SK-N-SH treated with all-trans-retinoic acid at 6 μM for 48 hours (cell line): ENCODE results near the gene CTXND2.
"Not testable (repeated sequence)": the region's sequence is repeated elsewhere in the genome, so short reads cannot be mapped to it uniquely, and the experiment has no call there.

ENCODE experiments used
- ATAC-seq: fragments of 200-7000 bp; cut with Tn5 transposase; 3 replicates; pipeline ENCODE4 v1.9.1; 2020; ENCODE audit warnings: mild to moderate bottlenecking, moderate library complexity
- ARNTL ChIP-seq: fragments of 450-650 bp; formaldehyde crosslinking; IDR thresholded peaks from 2 replicates; pipeline ENCODE4 v1.5.0; 2020; ENCODE audit warnings: low read depth, mild to moderate bottlenecking, moderate library complexity, borderline replicate concordance
- BACH2 ChIP-seq: fragments of 250-450 bp; sonication (Bioruptor Pico); IDR thresholded peaks from 2 replicates; pipeline ENCODE4 v1.9.0; 2021; ENCODE audit warnings: mild to moderate bottlenecking, borderline replicate concordance
- CSDC2 ChIP-seq: fragments of 250-450 bp; sonication (Bioruptor Pico); IDR thresholded peaks from 2 replicates; pipeline ENCODE4 v1.5.0; 2020; ENCODE audit warnings: mild to moderate bottlenecking, moderate library complexity
- CSRNP3 ChIP-seq: fragments of 250-450 bp; sonication (Bioruptor Pico); IDR thresholded peaks from 2 replicates; pipeline ENCODE4 v1.5.1; 2021; ENCODE audit warnings: mild to moderate bottlenecking, moderate library complexity
- ESRRG ChIP-seq: fragments of 250-450 bp; sonication (Bioruptor Pico); IDR thresholded peaks from 2 replicates; pipeline ENCODE4 v1.6.1; 2021; ENCODE audit warnings: mild to moderate bottlenecking
- GLIS3 ChIP-seq: fragments of 250-450 bp; sonication (Bioruptor Pico); IDR thresholded peaks from 2 replicates; pipeline ENCODE4 v1.5.0; 2020; ENCODE audit warnings: mild to moderate bottlenecking, moderate library complexity
- ISL1 ChIP-seq: fragments of 250-450 bp; sonication (Bioruptor Pico); IDR thresholded peaks from 2 replicates; pipeline ENCODE4 v2.1.2; 2022; ENCODE audit warnings: mild to moderate bottlenecking, moderate library complexity
- OSR1 ChIP-seq: fragments of 250-450 bp; sonication (Bioruptor Pico); IDR thresholded peaks from 2 replicates; pipeline ENCODE4 v1.8.0; 2022; ENCODE audit warnings: moderate library complexity, mild to moderate bottlenecking, inconsistent platforms
- POU6F1 ChIP-seq: fragments of 250-450 bp; sonication (Bioruptor Pico); IDR thresholded peaks from 2 replicates; pipeline ENCODE4 v1.8.0; 2021; ENCODE audit warnings: low read depth, mild to moderate bottlenecking, moderate library complexity, borderline replicate concordance
- PPARA ChIP-seq: fragments of 250-450 bp; sonication (Bioruptor Pico); IDR thresholded peaks from 2 replicates; pipeline ENCODE4 v1.5.0; 2020; ENCODE audit warnings: mild to moderate bottlenecking, borderline replicate concordance
- RARB ChIP-seq: fragments of 250-450 bp; sonication (Bioruptor Pico); IDR thresholded peaks from 2 replicates; pipeline ENCODE4 v1.8.0; 2021; ENCODE audit warnings: mild to moderate bottlenecking, moderate library complexity
- SNAI2 ChIP-seq: fragments of 250-450 bp; sonication (Bioruptor Pico); IDR thresholded peaks from 2 replicates; pipeline ENCODE4 v1.5.0; 2020; ENCODE audit warnings: mild to moderate bottlenecking, moderate library complexity
- TCF4 ChIP-seq: fragments of 250-450 bp; sonication (Bioruptor Pico); IDR thresholded peaks from 2 replicates; pipeline ENCODE4 v1.8.0; 2021; ENCODE audit warnings: mild to moderate bottlenecking, moderate library complexity, borderline replicate concordance
- TOX ChIP-seq: fragments of 250-450 bp; sonication (Bioruptor Pico); IDR thresholded peaks from 2 replicates; pipeline ENCODE4 v1.8.0; 2021; ENCODE audit warnings: mild to moderate bottlenecking, moderate library complexity, borderline replicate concordance
- ZC3H10 ChIP-seq: fragments of 250-450 bp; sonication (Bioruptor Pico); IDR thresholded peaks from 2 replicates; pipeline ENCODE4 v1.5.1; 2021; ENCODE audit warnings: mild to moderate bottlenecking, moderate library complexity
- ZFP3 ChIP-seq: fragments of 250-450 bp; sonication (Bioruptor Pico); IDR thresholded peaks from 2 replicates; pipeline ENCODE4 v1.5.0; 2020; ENCODE audit warnings: mild to moderate bottlenecking, moderate library complexity
- ZFP30 ChIP-seq: fragments of 450-650 bp; formaldehyde crosslinking; IDR thresholded peaks from 2 replicates; pipeline ENCODE4 v1.5.0; 2022; ENCODE audit warnings: mild to moderate bottlenecking, moderate library complexity
- ZNF565 ChIP-seq: fragments of 450-650 bp; formaldehyde crosslinking; conservative IDR thresholded peaks from 2 replicates; pipeline ENCODE4 v1.5.0; 2020; ENCODE audit warnings: low read depth, mild to moderate bottlenecking, moderate library complexity
- ZNF70 ChIP-seq: fragments of 450-650 bp; formaldehyde crosslinking; IDR thresholded peaks from 2 replicates; pipeline ENCODE4 v1.5.0; 2020; ENCODE audit warnings: mild to moderate bottlenecking, moderate library complexity
- ZNF8 ChIP-seq: fragments of 450-650 bp; formaldehyde crosslinking; IDR thresholded peaks from 2 replicates; pipeline ENCODE4 v1.5.0; 2020; ENCODE audit warnings: mild to moderate bottlenecking, moderate library complexity
- TF ChIP-seq, protein P1 (sequence below): fragments of 250-450 bp; sonication (Bioruptor Pico); IDR thresholded peaks from 2 replicates; pipeline ENCODE4 v1.8.0; 2020; ENCODE audit warnings: mild to moderate bottlenecking, moderate library complexity, borderline replicate concordance
- TF ChIP-seq, protein P2 (sequence below): fragments of 250-450 bp; sonication (Bioruptor Pico); IDR thresholded peaks from 2 replicates; pipeline ENCODE4 v1.5.1; 2020; ENCODE audit warnings: low read depth, mild to moderate bottlenecking, moderate library complexity

Gene CTXND2

DNA sequence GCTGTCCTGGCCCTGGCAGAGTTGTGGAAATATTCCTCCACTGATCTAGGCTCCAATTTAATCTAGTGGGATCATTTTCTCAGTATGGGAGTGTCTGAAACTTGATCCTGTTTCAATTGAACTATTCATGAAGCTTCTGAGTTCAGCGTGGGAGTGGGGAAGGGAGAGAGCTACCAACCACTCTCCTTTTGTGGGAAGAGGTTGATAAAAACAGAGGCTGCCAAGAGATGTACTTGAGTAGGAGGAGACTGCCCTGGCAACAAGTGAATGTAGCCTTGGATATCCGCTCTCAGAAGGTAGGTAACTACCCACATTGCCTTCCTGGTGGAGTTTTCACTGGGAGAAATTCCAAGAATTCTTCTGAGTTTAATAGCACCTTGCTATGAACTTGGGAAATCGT, at the start of gene CTXND2:
Gene CTXND2, plus strand, starts transcription at position 119 of the 400 bp plus-strand sequence. CDS start 25,179 bp downstream, outside the sequence.
- TF ChIP-seq ESRRG (no peak), TOX (no peak), SNAI2 (CRISPR knock-in tag) (no peak), TCF4 (no peak), ZNF8 (no peak), PPARA (CRISPR knock-in tag) (no peak), CSRNP3 (CRISPR knock-in tag) (no peak), ARNTL (no peak), CSDC2 (CRISPR knock-in tag) (no peak), OSR1 (CRISPR knock-in tag) (no peak), ZNF565 (CRISPR knock-in tag) (no peak), GLIS3 (no peak), ZFP3 (CRISPR knock-in tag) (no peak), BACH2 (CRISPR knock-in tag) (no peak), ZC3H10 (CRISPR knock-in tag) (no peak)
- TF ChIP-seq, protein P1, sequence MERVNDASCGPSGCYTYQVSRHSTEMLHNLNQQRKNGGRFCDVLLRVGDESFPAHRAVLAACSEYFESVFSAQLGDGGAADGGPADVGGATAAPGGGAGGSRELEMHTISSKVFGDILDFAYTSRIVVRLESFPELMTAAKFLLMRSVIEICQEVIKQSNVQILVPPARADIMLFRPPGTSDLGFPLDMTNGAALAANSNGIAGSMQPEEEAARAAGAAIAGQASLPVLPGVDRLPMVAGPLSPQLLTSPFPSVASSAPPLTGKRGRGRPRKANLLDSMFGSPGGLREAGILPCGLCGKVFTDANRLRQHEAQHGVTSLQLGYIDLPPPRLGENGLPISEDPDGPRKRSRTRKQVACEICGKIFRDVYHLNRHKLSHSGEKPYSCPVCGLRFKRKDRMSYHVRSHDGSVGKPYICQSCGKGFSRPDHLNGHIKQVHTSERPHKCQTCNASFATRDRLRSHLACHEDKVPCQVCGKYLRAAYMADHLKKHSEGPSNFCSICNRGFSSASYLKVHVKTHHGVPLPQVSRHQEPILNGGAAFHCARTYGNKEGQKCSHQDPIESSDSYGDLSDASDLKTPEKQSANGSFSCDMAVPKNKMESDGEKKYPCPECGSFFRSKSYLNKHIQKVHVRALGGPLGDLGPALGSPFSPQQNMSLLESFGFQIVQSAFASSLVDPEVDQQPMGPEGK (CRISPR knock-in tag), result no peak
- TF ChIP-seq, protein P2, sequence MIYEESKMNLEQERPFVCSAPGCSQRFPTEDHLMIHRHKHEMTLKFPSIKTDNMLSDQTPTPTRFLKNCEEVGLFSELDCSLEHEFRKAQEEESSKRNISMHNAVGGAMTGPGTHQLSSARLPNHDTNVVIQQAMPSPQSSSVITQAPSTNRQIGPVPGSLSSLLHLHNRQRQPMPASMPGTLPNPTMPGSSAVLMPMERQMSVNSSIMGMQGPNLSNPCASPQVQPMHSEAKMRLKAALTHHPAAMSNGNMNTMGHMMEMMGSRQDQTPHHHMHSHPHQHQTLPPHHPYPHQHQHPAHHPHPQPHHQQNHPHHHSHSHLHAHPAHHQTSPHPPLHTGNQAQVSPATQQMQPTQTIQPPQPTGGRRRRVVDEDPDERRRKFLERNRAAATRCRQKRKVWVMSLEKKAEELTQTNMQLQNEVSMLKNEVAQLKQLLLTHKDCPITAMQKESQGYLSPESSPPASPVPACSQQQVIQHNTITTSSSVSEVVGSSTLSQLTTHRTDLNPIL (CRISPR knock-in tag), result no peak

GRCh38 chr1:150840850-150841249, 46.1 kb upstream of the CTXND2 start:
- ATAC-seq, result not testable (repeated sequence)

More for the DNA sequence above, at the start of gene CTXND2:
- ATAC-seq, result peak; percentile 44; the same call in 2 of the 3 replicates

- TF ChIP-seq ZFP30, result no peak
- no peak for TF ChIP-seq TCF4
- no peak for TF ChIP-seq SNAI2 (CRISPR knock-in tag)
- no peak for TF ChIP-seq ZNF8
- no peak for TF ChIP-seq POU6F1 (CRISPR knock-in tag)
- no peak for TF ChIP-seq BACH2 (CRISPR knock-in tag)
- ATAC-seq, result no peak
Measured at GRCh38 chr1:150841626-150842025, 45.3 kb upstream of the CTXND2 start.

- TF ChIP-seq TOX (no peak), ZC3H10 (CRISPR knock-in tag) (no peak), CSRNP3 (CRISPR knock-in tag) (no peak), RARB (no peak), TCF4 (no peak), ZNF565 (CRISPR knock-in tag) (no peak), BACH2 (CRISPR knock-in tag) (no peak), OSR1 (CRISPR knock-in tag) (no peak), GLIS3 (no peak), ZNF70 (CRISPR knock-in tag) (no peak), CSDC2 (CRISPR knock-in tag) (no peak), ZFP3 (CRISPR knock-in tag) (no peak), ZFP30 (no peak), ISL1 (CRISPR knock-in tag) (no peak), PPARA (CRISPR knock-in tag) (no peak), ZNF8 (no peak), ARNTL (no peak)
- TF ChIP-seq, protein P1 (CRISPR knock-in tag), result no peak
- TF ChIP-seq, protein P2 (CRISPR knock-in tag), result no peak
- no peak for ATAC-seq
Measured at GRCh38 chr1:150842343-150842742, 44.6 kb upstream of the CTXND2 start.
